Dermis microvascular lymphatic vessel endothelial cell (primary cell): Measurements from ENCODE around the gene SFTPA1. TPM values are rescaled to one million over a fixed set of nuclear protein-coding genes. Genes with fewer than 3 reads are reported as not detected.
"Not testable (repeated sequence)": the region's sequence is repeated elsewhere in the genome, so short reads cannot be mapped to it uniquely, and the experiment has no call there.

Experiments
- DNase-seq, 2 donors: peaks; one replicate each; pipeline versions ENCODE4 v3.0.0 to v3.0.0-alpha.2; 2010; ENCODE audit warnings: low read depth in 2 of 2
- total RNA-seq: library from RNA; depleted of rRNA; stranded (reverse); fragments of >200 nt; gene quantifications from 2 replicates; pipeline ENCODE4 v1.2.1, GENCODE V29; 2014

Gene SFTPA1
- total RNA-seq = not detected in 2 replicates

GRCh38 chr10:79610601-79611191, at the start of gene SFTPA1:
Gene SFTPA1, plus strand, starts transcription at chr10:79610939. Its CDS starts 887 bp downstream, at chr10:79611826.
- DNase-seq = no peak

DNA sequence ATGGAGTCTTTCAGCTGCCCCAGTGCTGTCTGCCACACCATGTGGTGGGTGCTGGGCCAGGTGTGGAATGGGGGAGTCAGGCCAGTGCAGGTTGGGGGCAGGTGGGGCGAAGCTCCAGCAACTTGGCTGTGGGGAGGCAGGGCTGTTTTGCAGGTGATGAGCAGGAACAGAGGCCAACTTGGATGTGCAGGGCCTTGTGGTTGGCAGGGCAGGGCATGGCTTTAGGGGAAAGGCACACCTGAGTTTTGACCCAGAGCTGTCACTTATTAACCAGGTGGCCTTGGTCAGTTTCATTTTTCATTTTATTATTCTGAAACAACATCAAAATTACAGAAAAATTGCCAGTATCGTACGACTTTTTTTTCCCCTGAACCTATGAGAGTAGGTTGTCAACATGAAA, 49.5 kb upstream of the SFTPA1 start:
- DNase-seq = no peak

GRCh38 chr10:79562135-79562756, 48.5 kb upstream of the SFTPA1 start:
- DNase-seq = peak; percentile 38 to 59

- no peak for DNase-seq
These were observed 47.3 kb upstream of the SFTPA1 start for GRCh38 chr10:79563426-79563825.

DNA sequence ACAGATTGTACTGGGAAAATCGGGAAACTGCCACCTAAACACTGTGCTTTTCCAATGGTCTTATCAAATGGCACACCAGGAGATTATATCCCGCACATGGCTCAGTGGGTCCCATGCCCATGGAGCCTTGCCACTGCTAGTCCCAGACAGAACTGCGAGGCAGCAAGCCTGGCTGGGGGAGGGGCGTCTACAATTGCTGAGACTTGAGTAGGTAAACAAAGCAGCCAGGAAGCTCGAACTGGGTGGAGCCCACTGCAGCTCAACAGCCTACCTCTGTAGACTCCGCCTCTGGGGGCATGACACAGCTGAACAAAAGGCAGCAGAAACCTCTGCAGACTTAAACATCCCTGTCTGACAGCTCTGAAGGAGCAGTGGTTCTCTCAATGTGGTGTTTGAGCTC, 40.1 kb upstream of the SFTPA1 start:
- not testable (repeated sequence) for DNase-seq

- DNase-seq = no peak
These were observed 31.4 kb upstream of the SFTPA1 start for GRCh38 chr10:79579361-79579760.

GRCh38 chr10:79581044-79581443, 29.7 kb upstream of the SFTPA1 start:
- no peak for DNase-seq

- DNase-seq = no peak
These were observed 28.6 kb upstream of the SFTPA1 start for GRCh38 chr10:79582096-79582495.

GRCh38 chr10:79582954-79583353, 27.8 kb upstream of the SFTPA1 start:
- DNase-seq = not testable (repeated sequence)

GRCh38 chr10:79583488-79584024, 27.2 kb upstream of the SFTPA1 start:
- DNase-seq = no peak

GRCh38 chr10:79585870-79586527, 24.7 kb upstream of the SFTPA1 start:
- no peak for DNase-seq

- DNase-seq = no peak
These were observed 23.8 kb upstream of the SFTPA1 start for GRCh38 chr10:79586933-79587332.

GRCh38 chr10:79588800-79589199, 21.9 kb upstream of the SFTPA1 start:
- DNase-seq = no peak

- no peak for DNase-seq
These were observed 17.4 kb upstream of the SFTPA1 start for GRCh38 chr10:79593377-79593776.

GRCh38 chr10:79594565-79594964, 16.2 kb upstream of the SFTPA1 start:
- DNase-seq = not testable (repeated sequence)

- no peak for DNase-seq
These were observed 15.2 kb upstream of the SFTPA1 start for GRCh38 chr10:79595510-79595909.

- not testable (repeated sequence) for DNase-seq
These were observed 11.1 kb upstream of the SFTPA1 start for GRCh38 chr10:79599644-79600043.

- no peak for DNase-seq
These were observed 8.8 kb upstream of the SFTPA1 start for GRCh38 chr10:79601939-79602338.

DNA sequence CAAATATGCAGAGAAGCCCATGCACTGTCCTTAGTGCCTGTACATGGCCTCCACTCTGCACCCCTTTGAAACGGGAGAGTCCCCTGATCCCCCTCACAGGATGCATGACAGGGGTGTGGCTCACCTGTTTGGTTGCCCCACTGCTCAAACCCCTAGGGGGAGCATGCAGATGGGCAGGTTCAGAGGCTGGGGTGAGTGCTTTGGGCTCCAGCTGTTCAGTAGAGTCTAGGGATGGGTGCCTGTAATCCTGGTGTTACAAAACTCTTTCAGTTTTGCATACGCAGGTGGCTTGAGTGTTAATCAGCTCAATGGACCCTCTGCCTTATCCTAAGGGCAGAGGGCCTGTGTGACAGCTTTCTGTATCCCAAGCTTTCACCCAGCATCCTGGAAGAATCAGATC, 7.8 kb upstream of the SFTPA1 start:
- DNase-seq = no peak

DNA sequence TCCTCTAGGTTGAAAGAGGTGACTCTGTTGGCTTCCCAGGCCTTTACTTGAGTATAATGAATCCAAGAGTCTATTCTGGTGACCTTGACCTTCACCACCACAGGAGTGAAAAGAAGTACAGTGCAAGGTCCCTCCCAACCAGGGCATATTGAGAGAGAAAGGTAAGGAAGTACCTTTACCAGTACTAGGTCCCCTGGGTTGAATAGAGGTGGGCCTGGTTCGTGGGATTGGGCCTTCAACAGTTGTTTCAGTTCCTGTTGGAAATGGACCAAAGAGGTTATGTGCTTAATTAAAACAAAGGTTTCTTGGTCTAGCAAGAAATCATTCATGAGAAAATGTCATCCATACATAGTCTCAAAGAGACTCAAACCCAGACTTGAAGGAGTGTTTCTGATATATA, 6.4 kb upstream of the SFTPA1 start:
- no peak for DNase-seq

DNA sequence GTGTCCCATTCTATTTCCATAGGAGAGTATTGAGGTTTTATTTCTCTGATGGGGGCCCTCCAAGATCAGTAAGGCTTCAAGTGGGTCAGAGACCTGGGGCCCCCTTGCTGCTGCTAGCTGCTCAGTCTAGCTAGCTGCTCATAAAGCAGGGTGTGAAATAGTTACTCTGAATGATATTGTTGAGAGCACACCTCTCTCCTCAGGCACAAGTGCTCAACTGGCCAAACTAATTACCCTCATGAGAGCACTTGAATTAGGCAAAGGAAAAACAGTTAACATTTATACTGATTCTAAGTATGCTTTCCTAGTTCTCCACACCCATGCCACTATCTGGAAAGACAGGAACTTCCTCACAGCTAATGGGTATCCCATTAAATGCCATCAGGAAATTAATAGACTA, 5.4 kb upstream of the SFTPA1 start:
- no peak for DNase-seq

GRCh38 chr10:79608505-79609375, 2.0 kb upstream of the SFTPA1 start:
- peak; percentile 5 to 35 for DNase-seq
